HCT116 (cell line): Measurements from ENCODE around the gene ARL5A.

Source experiments
- CTCF ChIP-seq, 3 experiments: fragments of 200-600 bp in 1 of 3; sonication (generic) in 1 of 3; IDR thresholded peaks in 2 of 3; conservative IDR thresholded peaks in 1 of 3; 2 replicates each; pipeline ENCODE4 v1.5.1; 2012 to 2017; ENCODE audit warnings: low read depth in 2 of 3, low read length in 2 of 3, antibody characterized with exemption in 1 of 3, borderline replicate concordance in 1 of 3, control low read depth in 1 of 3, mild to moderate bottlenecking in 1 of 3, mixed read lengths in 1 of 3, mixed run types in 1 of 3, moderate library complexity in 1 of 3; ENCODE audit not compliant: insufficient read depth in 1 of 3
- EZH2 ChIP-seq: fragments of 200-600 bp; sonication (generic); IDR thresholded peaks from 2 replicates; pipeline ENCODE4 v1.6.1; 2017; ENCODE audit warnings: antibody characterized with exemption, mixed run types
- POLR2A ChIP-seq: IDR thresholded peaks from 2 replicates; pipeline ENCODE4 v1.7.0; 2011; ENCODE audit warnings: borderline replicate concordance; ENCODE audit not compliant: insufficient read depth, insufficient read length; ENCODE audit errors: extremely low read depth
- YY1 ChIP-seq: IDR thresholded peaks from 2 replicates; pipeline ENCODE4 v1.6.1; 2011; ENCODE audit warnings: low read length, low read depth, moderate library complexity, mild to moderate bottlenecking; ENCODE audit not compliant: insufficient replicate concordance; ENCODE audit errors: extremely low read depth

- no peak for TF ChIP-seq YY1
- TF ChIP-seq CTCF (IDR thresholded peaks at IDR 0.05 in 2 of 3, conservative IDR thresholded peaks at IDR 0.05 in 1 of 3; ENCODE audit: borderline replicate concordance in 1 of 3, insufficient read depth in 1 of 3, low read depth in 2 of 3, low read length in 2 of 3), result no peak
- no peak for TF ChIP-seq POLR2A
- TF ChIP-seq EZH2, result no peak
These were observed 17.7 kb downstream of the ARL5A start for GRCh38 chr2:151810489-151810888.
